ENCODE data around the gene ARID3A.
"Not testable (repeated sequence)": the region's sequence is repeated elsewhere in the genome, so short reads cannot be mapped to it uniquely, and the experiment has no call there.

Gene ARID3A

GRCh38 chr19:891421-892200 lies 34.2 kb upstream of the ARID3A start:
- DNase-seq (ENCODE audit: low read depth in 3 of 3): not testable (repeated sequence)

- no peak for DNase-seq (ENCODE audit: low read depth in 3 of 3)
Measured at GRCh38 chr19:892243-892893, 33.5 kb upstream of the ARID3A start.

GRCh38 chr19:892894-893689 lies 32.7 kb upstream of the ARID3A start, which contains the start of the genes MED16 and RNU6-9:
Gene MED16, minus strand, starts transcription at chr19:893187. Its CDS starts 2,056 bp downstream, at chr19:891131.
Gene RNU6-9, plus strand, starts transcription at chr19:893484.
- peak; percentile 75 to 87 (median 81) for DNase-seq (ENCODE audit: low read depth in 3 of 3)

GRCh38 chr19:896434-896833 lies 29.4 kb upstream of the ARID3A start:
- DNase-seq (ENCODE audit: low read depth in 3 of 3): no peak

GRCh38 chr19:896999-897398 lies 28.8 kb upstream of the ARID3A start:
- DNase-seq (ENCODE audit: low read depth in 3 of 3): no peak

- DNase-seq (ENCODE audit: low read depth in 3 of 3): no peak
Measured at GRCh38 chr19:897442-898039, 28.3 kb upstream of the ARID3A start.

- DNase-seq (ENCODE audit: low read depth in 3 of 3): no peak
Measured at GRCh38 chr19:898663-899062, 27.2 kb upstream of the ARID3A start.

- no peak for DNase-seq (ENCODE audit: low read depth in 3 of 3)
Measured at GRCh38 chr19:899336-900042, 26.3 kb upstream of the ARID3A start.

- DNase-seq (ENCODE audit: low read depth in 3 of 3): no peak
Measured at GRCh38 chr19:900043-900301, 25.9 kb upstream of the ARID3A start.

- DNase-seq (ENCODE audit: low read depth in 3 of 3): no peak
Measured at GRCh38 chr19:900302-901111, 25.3 kb upstream of the ARID3A start.

GRCh38 chr19:901216-902092 lies 24.4 kb upstream of the ARID3A start:
- DNase-seq (ENCODE audit: low read depth in 3 of 3): no peak

- no peak for DNase-seq (ENCODE audit: low read depth in 3 of 3)
Measured at GRCh38 chr19:902093-902370, 23.8 kb upstream of the ARID3A start.

GRCh38 chr19:902446-903226 lies 23.2 kb upstream of the ARID3A start:
- DNase-seq (ENCODE audit: low read depth in 3 of 3): no peak

- DNase-seq (ENCODE audit: low read depth in 3 of 3): no peak
Measured at GRCh38 chr19:903266-903797, 22.5 kb upstream of the ARID3A start.

- DNase-seq (ENCODE audit: low read depth in 3 of 3): no peak
Measured at GRCh38 chr19:904545-904944, 21.3 kb upstream of the ARID3A start.

- DNase-seq (ENCODE audit: low read depth in 3 of 3): no peak
Measured at GRCh38 chr19:906480-906879, 19.4 kb upstream of the ARID3A start.

- no peak for DNase-seq (ENCODE audit: low read depth in 3 of 3)
Measured at GRCh38 chr19:907183-907853, 18.5 kb upstream of the ARID3A start.

Measured in stimulated activated CD4-positive, alpha-beta T cell treated with anti-CD3 and anti-CD28 coated beads, TNF-alpha, amount 100 ng/mL, for 24 hours (primary cell).